Ectodermal cell (in vitro differentiated cells): ENCODE data around the gene PADI1.

Experiments
- H3K27ac ChIP-seq: 2 replicates; pipeline ENCODE4 v1.7.0; 2013; ENCODE audit warnings: mild to moderate bottlenecking, low read depth, low read length; ENCODE audit not compliant: insufficient read depth, poor library complexity, severe bottlenecking
- H3K27me3 ChIP-seq: 2 replicates; pipeline ENCODE4 v1.7.0; 2013; ENCODE audit warnings: mild to moderate bottlenecking, low read length; ENCODE audit not compliant: insufficient read depth, control insufficient read depth, poor library complexity, severe bottlenecking
- H3K36me3 ChIP-seq: one replicate; pipeline ENCODE4 v1.7.0; 2013; ENCODE audit warnings: low read length; ENCODE audit not compliant: control insufficient read depth, insufficient read depth
- H3K4me1 ChIP-seq: one replicate; pipeline ENCODE4 v1.7.0; 2013; ENCODE audit warnings: low read length; ENCODE audit not compliant: control insufficient read depth, insufficient read depth
- H3K4me3 ChIP-seq: 2 replicates; pipeline ENCODE4 v1.7.0; 2013; ENCODE audit warnings: low read depth, low read length, control low read depth; ENCODE audit not compliant: insufficient read depth
- H3K9me3 ChIP-seq: 2 replicates; pipeline ENCODE4 v1.7.0; 2013; ENCODE audit warnings: mild to moderate bottlenecking, low read length, moderate library complexity; ENCODE audit not compliant: control insufficient read depth
- WGBS, 2 experiments: methylation state at CpG; one replicate each; pipeline ENCODE4 v1.1.7; 2013; ENCODE audit warnings: missing lambda C conversion rate in 2 of 2; 5-methylcytosine and 5-hydroxymethylcytosine counted together

Gene PADI1

DNA sequence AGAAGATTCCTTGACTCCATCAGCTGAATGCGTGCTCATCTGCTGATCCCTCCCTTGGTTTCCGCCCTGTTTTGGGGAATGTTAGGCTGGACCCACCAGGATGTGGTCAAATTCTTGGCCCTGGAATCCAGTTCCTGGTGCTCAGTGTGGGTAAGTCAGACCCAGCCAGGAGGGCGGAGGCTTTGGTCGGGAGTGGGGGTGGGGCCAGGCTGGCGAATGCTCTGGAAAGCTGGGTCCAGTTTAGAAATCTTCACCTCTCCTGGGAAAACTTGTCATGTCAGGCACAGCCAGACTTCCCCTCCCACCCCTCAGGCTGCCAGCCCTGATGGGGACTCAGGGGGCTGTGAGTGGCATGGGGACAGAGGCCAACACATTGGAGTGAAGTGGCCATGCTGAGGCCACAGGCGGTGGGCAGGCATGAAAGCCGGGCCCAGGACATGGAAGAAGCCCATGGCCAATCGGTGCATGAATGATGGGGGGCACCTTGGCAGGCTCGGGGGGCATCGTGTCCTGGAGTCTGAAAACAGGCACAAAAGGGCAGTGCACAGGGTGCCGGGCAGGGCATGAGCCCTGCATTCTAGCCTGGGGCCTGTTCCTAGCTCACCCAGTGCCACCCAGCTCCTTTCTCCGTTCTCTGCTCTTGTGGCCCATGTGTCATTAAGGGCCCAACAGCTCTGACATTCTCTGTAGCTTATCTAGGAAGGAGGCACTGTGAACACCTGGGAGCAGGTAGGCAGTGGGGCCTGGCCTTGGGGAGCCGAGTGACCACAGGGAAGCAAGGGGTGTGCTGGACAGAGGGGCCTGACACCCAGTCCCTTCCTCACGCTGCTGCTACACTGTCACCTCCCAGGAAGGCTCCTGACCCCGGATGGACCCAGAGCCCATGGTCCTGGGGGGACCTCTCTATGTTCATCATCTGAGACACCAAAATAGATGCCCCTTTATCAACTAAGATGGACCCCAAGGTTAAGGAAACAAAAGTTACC lies 14.6 kb upstream of the PADI1 start:
- H3K27me3 ChIP-seq: no peaks in the 10 kb centered on the region
- H3K4me1 ChIP-seq: peaks cover 13% of the 10 kb centered on the region
- H3K4me3 ChIP-seq: no peak overlapping the region
- 87 to 89% methylated on average over 15 of the region's 15 CpGs for whole genome bisulfite sequencing, 2 experiments
- no peaks in the 10 kb centered on the region for H3K9me3 ChIP-seq
- no peak overlapping the region for H3K27ac ChIP-seq
- H3K36me3 ChIP-seq: no peaks in the 10 kb centered on the region

DNA sequence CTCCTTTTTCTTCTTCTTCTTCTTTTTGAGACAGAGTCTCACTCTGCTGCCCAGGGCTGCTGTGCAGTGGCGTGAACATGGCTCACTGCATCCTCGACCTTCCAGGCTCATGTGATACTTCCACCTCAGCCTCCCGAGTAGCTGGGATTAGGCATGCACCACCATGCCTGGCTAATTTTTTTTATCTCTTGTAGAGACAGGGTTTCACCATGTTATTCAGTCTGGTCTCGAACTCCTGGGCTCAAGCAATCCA lies 13.0 kb upstream of the PADI1 start:
- Histone ChIP-seq H3K4me3 (no peak overlapping the region), H3K27ac (no peak overlapping the region)
- 89 to 93% methylated on average over 4 of the region's 4 CpGs for WGBS, 2 experiments

DNA sequence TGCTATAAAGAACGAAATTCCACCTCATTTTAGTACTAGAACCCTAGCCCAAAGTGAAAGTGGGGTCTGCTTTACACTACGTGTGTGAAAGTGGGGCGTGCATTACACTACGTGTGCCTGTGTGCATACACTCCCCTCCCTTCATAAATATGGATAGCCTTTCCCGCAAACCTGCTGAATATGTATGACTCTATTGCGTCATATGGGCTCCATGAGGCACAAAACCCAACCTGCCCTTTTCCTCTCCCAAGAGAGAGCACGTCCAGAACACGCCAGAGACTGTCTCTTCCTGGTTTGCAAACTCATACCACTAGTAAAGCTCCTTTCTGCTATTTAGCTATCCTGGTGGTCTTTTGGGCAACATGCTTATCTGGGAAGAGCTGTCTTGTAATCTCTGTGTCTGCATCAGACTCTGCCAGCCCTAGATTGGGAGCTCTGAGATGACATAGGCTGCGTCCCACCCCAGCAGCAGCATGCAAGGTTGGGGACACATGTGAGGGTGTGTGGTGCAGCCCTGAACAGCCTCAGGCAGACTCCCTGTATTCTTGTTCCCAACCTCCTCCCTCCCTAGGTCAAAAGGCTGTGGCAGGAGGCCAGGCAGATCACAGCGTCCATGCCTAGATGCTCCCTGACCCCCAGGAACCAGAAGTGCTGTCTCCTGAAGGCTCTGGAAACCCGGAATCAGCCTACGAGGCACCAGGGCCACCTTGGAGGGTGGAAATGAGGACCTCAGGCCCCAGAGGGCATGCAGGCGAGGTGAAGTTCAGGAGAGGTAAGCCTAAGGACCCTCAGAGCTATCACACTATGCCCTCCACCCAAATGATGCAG lies 12.3 kb upstream of the PADI1 start:
- WGBS, 2 experiments: 92 to 93% methylated on average over 13 of the region's 13 CpGs
- no peaks in the 10 kb centered on the region for H3K27me3 ChIP-seq
- H3K9me3 ChIP-seq: no peaks in the 10 kb centered on the region
- no peak overlapping the region for H3K27ac ChIP-seq
- no peaks in the 10 kb centered on the region for H3K36me3 ChIP-seq
- no peak overlapping the region for H3K4me3 ChIP-seq
- H3K4me1 ChIP-seq: peaks cover 7% of the 10 kb centered on the region

More for the DNA sequence above, 13.0 kb upstream of the PADI1 start:
- Histone ChIP-seq H3K27me3 (no peaks in the 10 kb centered on the region), H3K36me3 (no peaks in the 10 kb centered on the region), H3K4me1 (peaks cover 8% of the 10 kb centered on the region), H3K9me3 (no peaks in the 10 kb centered on the region)

DNA sequence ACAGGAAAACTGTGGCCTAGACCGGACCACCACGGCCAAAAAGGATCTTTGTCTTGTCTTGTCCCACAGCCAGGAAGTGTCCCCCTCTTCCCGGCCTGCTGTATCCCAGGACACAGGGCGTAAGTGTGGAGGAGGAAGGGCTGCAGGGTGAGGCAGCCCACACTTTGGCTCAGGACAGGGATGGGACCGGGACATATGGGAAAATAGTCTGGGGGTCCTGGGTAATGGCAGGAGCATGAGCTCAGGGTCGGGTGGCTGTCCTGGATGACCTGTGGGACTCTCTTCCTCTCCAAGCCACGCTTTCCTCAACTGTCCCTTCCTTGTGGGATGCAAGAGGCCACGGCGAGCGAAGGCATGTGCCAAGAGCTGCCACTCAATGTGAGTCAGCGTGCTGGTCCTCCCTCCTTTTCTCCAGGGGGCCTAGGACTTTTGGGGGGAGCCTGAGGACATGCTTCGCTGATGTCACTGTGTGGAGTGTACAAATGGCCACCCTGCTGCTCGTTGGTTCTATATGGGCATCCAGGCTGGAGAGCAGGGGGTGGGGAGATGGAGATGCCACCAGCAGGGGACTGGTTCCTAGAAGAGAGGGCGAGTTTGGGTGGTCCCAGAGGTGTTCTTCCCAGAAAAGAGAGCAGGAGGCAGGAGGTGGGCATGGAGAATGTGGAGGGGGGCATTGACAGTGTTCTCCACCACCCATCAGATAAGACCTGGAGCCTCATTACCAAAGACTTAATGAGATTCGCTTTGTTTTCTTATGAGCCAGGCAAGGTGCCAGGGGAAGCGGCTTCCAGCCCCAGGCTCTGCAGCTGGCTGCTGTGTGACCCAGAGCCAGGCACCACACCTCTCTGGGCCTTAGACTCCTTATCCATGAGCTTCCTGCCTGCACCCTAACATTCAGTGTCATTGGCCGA lies 11.5 kb upstream of the PADI1 start:
- Histone ChIP-seq H3K36me3 (no peaks in the 10 kb centered on the region), H3K9me3 (no peaks in the 10 kb centered on the region), H3K27ac (no peak overlapping the region), H3K4me3 (no peak overlapping the region), H3K4me1 (peaks cover 7% of the 10 kb centered on the region), H3K27me3 (no peaks in the 10 kb centered on the region)
- 93 to 95% methylated on average over 17 of the region's 17 CpGs for WGBS, 2 experiments

DNA sequence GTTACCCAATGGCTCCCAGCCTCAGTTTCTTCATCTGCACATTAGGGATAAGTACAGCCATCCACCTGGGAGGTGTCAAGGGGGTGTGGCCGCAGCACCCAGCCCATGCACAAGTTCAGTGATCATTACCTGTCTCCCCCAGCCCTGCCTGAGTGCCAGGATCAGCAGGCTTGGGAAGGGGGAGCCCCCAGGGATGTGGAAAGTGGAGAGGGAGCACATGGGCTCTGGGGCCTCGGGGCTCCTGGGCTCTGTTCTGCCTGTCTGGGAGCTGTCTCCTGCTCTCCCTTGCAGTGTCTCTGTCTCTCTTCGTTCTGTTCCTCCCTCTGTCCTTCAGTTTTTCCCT lies 10.8 kb upstream of the PADI1 start:
- Histone ChIP-seq H3K27me3 (no peaks in the 10 kb centered on the region), H3K4me3 (no peak overlapping the region), H3K27ac (no peak overlapping the region), H3K4me1 (peaks cover 7% of the 10 kb centered on the region), H3K9me3 (no peaks in the 10 kb centered on the region), H3K36me3 (no peaks in the 10 kb centered on the region)
- WGBS, 2 experiments: 80 to 88% methylated on average over 3 of the region's 3 CpGs

DNA sequence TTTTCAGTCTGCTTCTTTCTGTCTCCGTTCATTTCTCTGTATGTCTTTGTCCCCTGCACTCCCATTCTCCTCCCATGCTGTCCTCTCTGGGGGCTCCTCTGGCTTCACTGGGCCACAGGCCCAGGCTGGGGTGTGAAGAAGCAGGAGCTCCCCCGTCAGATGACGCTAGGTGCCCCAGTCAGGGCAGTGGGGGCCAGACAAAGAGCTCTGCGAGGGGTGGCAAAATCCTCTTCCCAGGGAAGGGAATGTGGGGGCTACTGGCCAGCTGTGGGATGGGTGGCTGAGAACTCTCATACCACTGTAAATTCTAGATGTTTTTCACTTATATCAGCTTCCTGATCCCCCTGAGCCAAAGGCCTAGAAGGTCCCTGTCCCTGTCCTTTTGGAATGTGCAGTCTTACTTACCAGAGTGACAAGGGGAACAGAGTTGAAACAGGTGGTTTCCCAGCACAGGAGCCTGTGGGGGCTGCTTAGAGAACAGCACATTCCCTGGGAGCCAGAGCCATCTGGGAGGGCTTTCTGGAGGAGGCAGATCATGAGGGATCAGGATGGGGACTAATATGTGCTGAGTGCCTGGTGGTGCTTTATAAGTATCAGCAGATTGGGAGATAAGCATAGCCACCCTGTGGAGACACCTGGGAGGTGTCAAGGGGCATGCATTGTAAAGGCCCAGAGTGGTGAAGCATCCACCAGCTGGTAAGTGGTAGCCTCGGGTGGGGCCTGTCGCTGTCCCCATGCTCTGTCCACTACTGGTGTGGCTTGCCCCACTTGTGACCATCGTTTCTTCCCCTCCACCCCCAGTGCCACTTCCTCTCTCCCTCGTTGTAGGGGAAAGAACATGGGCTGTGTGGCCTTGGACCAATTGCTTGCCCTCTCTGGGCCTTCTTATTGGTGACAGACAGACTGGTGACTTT lies 10.1 kb upstream of the PADI1 start:
- H3K27ac ChIP-seq: no peak overlapping the region
- no peaks in the 10 kb centered on the region for H3K27me3 ChIP-seq
- H3K4me1 ChIP-seq: peaks cover 3% of the 10 kb centered on the region
- no peaks in the 10 kb centered on the region for H3K36me3 ChIP-seq
- no peaks in the 10 kb centered on the region for H3K9me3 ChIP-seq
- no peak overlapping the region for H3K4me3 ChIP-seq
- WGBS, 2 experiments: 75 to 78% methylated on average over 8 of the region's 8 CpGs

DNA sequence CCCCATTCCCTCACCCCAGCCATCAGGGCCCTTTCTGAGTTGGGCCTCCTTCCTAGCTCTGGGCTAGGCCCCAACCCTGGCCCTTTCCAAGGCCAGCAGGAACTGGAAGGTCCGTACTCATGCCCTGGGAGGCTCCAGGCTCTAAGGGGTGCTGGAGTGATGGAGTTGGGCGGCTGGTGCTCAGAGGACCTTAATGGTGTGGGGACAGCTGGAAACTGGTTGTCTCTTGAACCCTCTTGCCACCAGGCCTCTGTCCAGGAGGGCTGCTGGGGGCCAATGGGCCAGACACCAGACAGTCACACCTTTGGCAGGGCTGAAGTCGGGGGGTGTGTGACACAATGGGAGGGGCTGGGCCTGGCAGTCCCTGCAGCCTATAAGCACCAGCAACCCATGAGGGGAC lies 9.2 kb upstream of the PADI1 start:
- Histone ChIP-seq H3K27me3 (no peaks in the 10 kb centered on the region), H3K4me3 (no peak overlapping the region), H3K4me1 (no peaks in the 10 kb centered on the region), H3K36me3 (no peaks in the 10 kb centered on the region), H3K27ac (no peak overlapping the region), H3K9me3 (no peaks in the 10 kb centered on the region)
- WGBS, 2 experiments: 90 to 98% methylated on average over 3 of the region's 3 CpGs

DNA sequence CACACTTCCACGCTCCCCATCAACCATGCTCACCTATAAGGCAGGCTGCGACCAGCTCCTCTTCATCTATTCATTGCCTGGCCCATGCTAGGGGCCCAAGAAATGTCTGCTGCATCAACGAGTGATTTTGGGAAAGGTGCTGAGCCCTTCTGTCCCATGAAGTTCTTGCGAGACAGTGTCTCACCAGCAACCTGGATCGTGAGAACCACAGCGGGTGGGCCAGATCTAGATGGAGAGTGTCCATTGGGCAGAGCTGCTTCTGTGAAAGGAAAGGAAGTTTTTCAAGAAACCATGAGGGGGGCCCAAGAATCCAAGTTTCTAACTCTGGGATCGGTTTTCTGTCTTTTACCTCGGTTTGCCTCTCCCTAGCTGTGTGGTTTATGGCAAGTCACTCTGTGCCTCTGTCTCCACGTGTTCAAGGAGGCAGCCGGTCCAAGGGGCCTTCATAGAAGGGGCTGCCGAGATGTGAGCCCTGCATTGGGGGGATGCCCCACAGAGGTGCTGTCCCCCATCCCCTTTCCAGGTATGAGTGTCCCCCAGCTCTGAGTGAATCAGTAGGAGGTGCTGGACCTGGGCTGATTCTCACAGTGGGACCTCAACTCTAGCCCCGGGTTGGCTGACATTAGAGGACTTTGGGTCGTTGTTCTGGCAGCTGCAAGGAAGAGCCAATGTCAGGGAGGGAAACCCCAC lies 8.3 kb upstream of the PADI1 start:
- H3K4me1 ChIP-seq: peaks cover 3% of the 10 kb centered on the region
- H3K27me3 ChIP-seq: no peaks in the 10 kb centered on the region
- no peak overlapping the region for H3K4me3 ChIP-seq
- no peak overlapping the region for H3K27ac ChIP-seq
- 89 to 90% methylated on average over 13 of the region's 13 CpGs for WGBS, 2 experiments
- H3K9me3 ChIP-seq: no peaks in the 10 kb centered on the region
- no peaks in the 10 kb centered on the region for H3K36me3 ChIP-seq

GRCh38 chr1:17197696-17198095 lies 7.2 kb upstream of the PADI1 start:
- no peak overlapping the region for H3K27ac ChIP-seq
- H3K27me3 ChIP-seq: no peaks in the 10 kb centered on the region
- H3K36me3 ChIP-seq: no peaks in the 10 kb centered on the region
- H3K4me1 ChIP-seq: peaks cover 7% of the 10 kb centered on the region
- no peaks in the 10 kb centered on the region for H3K9me3 ChIP-seq
- H3K4me3 ChIP-seq: no peak overlapping the region
- 90 to 93% methylated on average over 7 of the region's 7 CpGs for WGBS, 2 experiments
